Liver (tissue), 3 donors: ENCODE measurements around the gene SLC6A3.

Experiments used
- CTCF ChIP-seq: fragments of 150-350 bp; IDR thresholded peaks from 2 replicates; pipeline ENCODE4 v1.5.1; 2017; ENCODE audit warnings: improper control_type of control experiment, low read depth, low read length; ENCODE audit not compliant: missing input control
- GABPA ChIP-seq, 2 donors: IDR thresholded peaks in 1 of 2; conservative IDR thresholded peaks in 1 of 2; 2 replicates each; pipeline ENCODE4 v1.6.1; 2016; ENCODE audit warnings: antibody characterized with exemption in 2 of 2, mild to moderate bottlenecking in 1 of 2, moderate library complexity in 1 of 2
- HNF4A ChIP-seq, 2 donors: conservative IDR thresholded peaks; 2 replicates each; pipeline ENCODE4 v1.6.1; 2016; ENCODE audit warnings: antibody characterized with exemption in 2 of 2, mild to moderate bottlenecking in 2 of 2
- RAD21 ChIP-seq, 2 donors: IDR thresholded peaks; 2 replicates each; pipeline ENCODE4 v1.6.1; 2016; ENCODE audit warnings: antibody characterized with exemption in 2 of 2, mild to moderate bottlenecking in 2 of 2
- TAF1 ChIP-seq: conservative IDR thresholded peaks from 2 replicates; pipeline ENCODE4 v1.6.1; 2016; ENCODE audit warnings: antibody characterized with exemption, mild to moderate bottlenecking
- YY1 ChIP-seq: IDR thresholded peaks from 2 replicates; pipeline ENCODE4 v1.6.1; 2016; ENCODE audit warnings: antibody characterized with exemption, mild to moderate bottlenecking
- donor health status: healthy.
- donor health status: healthy.

DNA sequence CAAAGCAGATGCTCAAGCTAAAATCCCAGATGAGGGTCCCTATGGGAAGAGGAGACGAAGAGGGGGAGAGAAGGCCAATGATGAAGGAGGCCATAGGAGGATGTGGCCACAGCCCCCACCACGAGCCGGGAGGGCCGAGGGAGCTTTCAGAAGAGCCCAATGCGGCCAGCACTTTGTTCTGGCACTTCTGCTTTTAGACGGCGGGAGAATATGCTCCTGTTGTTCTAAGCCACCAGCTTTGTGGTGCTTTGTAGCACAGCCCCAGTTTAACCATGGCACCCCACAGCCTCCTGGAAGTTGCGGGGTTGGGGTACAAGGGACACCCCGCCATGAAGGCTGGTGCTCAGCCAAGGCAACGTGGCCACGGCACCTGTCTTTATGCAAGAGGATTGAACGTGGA, 45.1 kb upstream of the SLC6A3 start:
- TF ChIP-seq CTCF (no peak), YY1 (no peak), GABPA (IDR thresholded peaks at IDR 0.05 in 1 of 2, conservative IDR thresholded peaks at IDR 0.05 in 1 of 2) (no peak), TAF1 (no peak), HNF4A (conservative IDR thresholded peaks at IDR 0.05) (no peak), RAD21 (IDR thresholded peaks at IDR 0.05) (no peak)
